BJ (cell line): ENCODE data around the gene SGTA. TPM values are rescaled to one million over a fixed set of nuclear protein-coding genes. Genes with fewer than 3 reads are reported as not detected.

Experiments
- CTCF ChIA-PET: fragments of 350-600 bp; formaldehyde crosslinking; extraction: SDS; loops from one replicate; lab custom pipeline; 2021; ENCODE audit warnings: antibody characterized with exemption, inconsistent platforms; lab: Yijun Ruan, JAX
- POLR2A ChIA-PET: fragments of 300-600 bp; sonication (Branson Sonifier 250); formaldehyde crosslinking; extraction: SDS; loops from one replicate; lab custom pipeline; 2021; ENCODE audit warnings: antibody characterized with exemption; lab: Charles Lee
- DNase-seq: peaks from one replicate; pipeline ENCODE4 v3.0.0-alpha.2; 2011; ENCODE audit warnings: low read depth
- H3K27me3 ChIP-seq: 2 replicates; pipeline ENCODE4 v1.6.0; 2011; ENCODE audit warnings: low read length; ENCODE audit not compliant: control insufficient read depth, insufficient read depth
- H3K36me3 ChIP-seq: 2 replicates; pipeline ENCODE4 v1.5.1; 2011; ENCODE audit warnings: low read length; ENCODE audit not compliant: control insufficient read depth, insufficient read depth
- H3K4me3 ChIP-seq: 2 replicates; pipeline ENCODE4 v1.5.1; 2011; ENCODE audit warnings: low read depth, mild to moderate bottlenecking, control low read depth, low read length
- CTCF ChIP-seq: IDR thresholded peaks from 2 replicates; pipeline ENCODE4 v1.5.1; 2011; ENCODE audit warnings: low read depth, mild to moderate bottlenecking, control low read depth, inconsistent platforms, low read length, moderate library complexity; ENCODE audit not compliant: insufficient read depth
- polyA plus RNA-seq: library from polyadenylated mRNA; depleted of rRNA; stranded (reverse); fragments of >200 nt; gene quantifications from 2 replicates; pipeline ENCODE4 v1.2.3, GENCODE V29; 2011

Gene SGTA
- polyA plus RNA-seq, 1 experiment, result 88.2 TPM

- ChIA-PET CTCF (no interaction called here), POLR2A (no interaction called here)
- DNase-seq, result no peak
- Histone ChIP-seq H3K36me3 (peaks cover 19% of the 10 kb centered on the region), H3K27me3 (no peaks in the 10 kb centered on the region), H3K4me3 (no peak overlapping the region)
- TF ChIP-seq CTCF, result no peak
Observed at GRCh38 chr19:2791876-2792275, 8.8 kb upstream of the SGTA start.

GRCh38 chr19:2791440-2791839 lies 8.4 kb upstream of the SGTA start:
- TF ChIP-seq CTCF, result no peak
- Histone ChIP-seq H3K27me3 (no peaks in the 10 kb centered on the region), H3K36me3 (peaks cover 16% of the 10 kb centered on the region), H3K4me3 (no peak overlapping the region)
- CTCF ChIA-PET, result no interaction called here
- POLR2A ChIA-PET, result no interaction called here
- no peak for DNase-seq

- CTCF ChIA-PET, result no interaction called here
- H3K36me3 ChIP-seq, result peaks cover 13% of the 10 kb centered on the region
- POLR2A ChIA-PET, result no interaction called here
- no peaks in the 10 kb centered on the region for H3K27me3 ChIP-seq
- H3K4me3 ChIP-seq, result no peak overlapping the region
- DNase-seq, result no peak
- no peak for TF ChIP-seq CTCF
Observed at GRCh38 chr19:2790557-2791271, 7.6 kb upstream of the SGTA start.

- peaks cover 9% of the 10 kb centered on the region for H3K36me3 ChIP-seq
- no peak for TF ChIP-seq CTCF
- DNase-seq, result no peak
- ChIA-PET POLR2A (no interaction called here), CTCF (no interaction called here)
- H3K4me3 ChIP-seq, result no peak overlapping the region
- no peaks in the 10 kb centered on the region for H3K27me3 ChIP-seq
Observed at GRCh38 chr19:2790194-2790556, 7.1 kb upstream of the SGTA start.

GRCh38 chr19:2788237-2788636 lies 5.2 kb upstream of the SGTA start:
- Histone ChIP-seq H3K4me3 (no peak overlapping the region), H3K36me3 (peaks cover 6% of the 10 kb centered on the region; the same call in 1 of the 2 replicates), H3K27me3 (no peaks in the 10 kb centered on the region)
- ChIA-PET POLR2A (no interaction called here), CTCF (no interaction called here)
- TF ChIP-seq CTCF, result no peak
- no peak for DNase-seq
